Liver (tissue), 9 donors: ENCODE measurements around the gene ZNF280B. TPM values are rescaled to one million over a fixed set of nuclear protein-coding genes. Genes with fewer than 3 reads are reported as not detected.
A peak's percentile ranks its signal among the peaks of the same experiment; 100 is the strongest.
"Not testable (repeated sequence)": the region's sequence is repeated elsewhere in the genome, so short reads cannot be mapped to it uniquely, and the experiment has no call there.

Experiments used
- DNase-seq: peaks from one replicate; pipeline ENCODE4 v3.0.0-alpha.2; 2017; ENCODE audit warnings: low spot score
- H3K27ac ChIP-seq, 2 donors: one replicate each; pipeline ENCODE4 v1.7.0; 2013; ENCODE audit warnings: inconsistent platforms in 2 of 2, low read length in 2 of 2, control low read depth in 1 of 2, low read depth in 1 of 2, mild to moderate bottlenecking in 1 of 2
- H3K27me3 ChIP-seq, 4 donors: one replicate each; pipeline versions ENCODE4 v1.6.1 to v1.7.0; 2013; ENCODE audit warnings: low read length in 3 of 4, inconsistent platforms in 1 of 4, mild to moderate bottlenecking in 1 of 4, moderate library complexity in 1 of 4; ENCODE audit not compliant: control insufficient read depth in 4 of 4, insufficient read depth in 4 of 4
- H3K36me3 ChIP-seq, 4 donors: one replicate each; pipeline versions ENCODE4 v1.6.1 to v1.7.0; 2013; ENCODE audit warnings: low read length in 3 of 4, mild to moderate bottlenecking in 3 of 4, low read depth in 1 of 4, moderate library complexity in 1 of 4; ENCODE audit not compliant: control insufficient read depth in 4 of 4, insufficient read depth in 3 of 4
- H3K4me1 ChIP-seq, 4 donors: one replicate each; pipeline versions ENCODE4 v1.6.1 to v1.7.0; 2013; ENCODE audit warnings: low read length in 3 of 4, mild to moderate bottlenecking in 3 of 4, moderate library complexity in 1 of 4; ENCODE audit not compliant: control insufficient read depth in 4 of 4, insufficient read depth in 4 of 4
- H3K4me3 ChIP-seq, 3 donors: one replicate each; pipeline versions ENCODE4 v1.6.1 to v1.7.0; 2013; ENCODE audit warnings: low read length in 3 of 3, control low read depth in 1 of 3, low read depth in 1 of 3, mild to moderate bottlenecking in 1 of 3
- H3K9ac ChIP-seq, 2 donors: one replicate each; pipeline ENCODE4 v1.7.0; 2013; ENCODE audit warnings: low read length in 2 of 2, mild to moderate bottlenecking in 2 of 2, moderate library complexity in 2 of 2, control low read depth in 1 of 2, low read depth in 1 of 2
- H3K9me3 ChIP-seq, 4 donors: one replicate each; pipeline versions ENCODE4 v1.6.1 to v1.7.0; 2013; ENCODE audit warnings: low read length in 3 of 4; ENCODE audit not compliant: control insufficient read depth in 4 of 4
- ATF3 ChIP-seq: IDR thresholded peaks from 2 replicates; pipeline ENCODE4 v1.6.1; 2016; ENCODE audit warnings: antibody characterized with exemption
- EGR1 ChIP-seq, 2 donors: IDR thresholded peaks; 2 replicates each; pipeline ENCODE4 v1.6.1; 2016 to 2018; ENCODE audit warnings: antibody characterized with exemption in 2 of 2, low read depth in 2 of 2
- FOXA1 ChIP-seq: IDR thresholded peaks from 2 replicates; pipeline ENCODE4 v1.6.1; 2016; ENCODE audit warnings: antibody characterized with exemption
- FOXA2 ChIP-seq: IDR thresholded peaks from 2 replicates; pipeline ENCODE4 v1.6.1; 2016; ENCODE audit warnings: antibody characterized with exemption
- GABPA ChIP-seq, 2 donors: IDR thresholded peaks in 1 of 2; conservative IDR thresholded peaks in 1 of 2; 2 replicates each; pipeline ENCODE4 v1.6.1; 2016; ENCODE audit warnings: antibody characterized with exemption in 2 of 2, mild to moderate bottlenecking in 1 of 2, moderate library complexity in 1 of 2
- HNF4A ChIP-seq, 2 donors: conservative IDR thresholded peaks; 2 replicates each; pipeline ENCODE4 v1.6.1; 2016; ENCODE audit warnings: antibody characterized with exemption in 2 of 2, mild to moderate bottlenecking in 2 of 2
- JUND ChIP-seq, 2 donors: IDR thresholded peaks; 2 replicates each; pipeline ENCODE4 v1.6.1; 2016; ENCODE audit warnings: antibody characterized with exemption in 2 of 2
- MAX ChIP-seq: IDR thresholded peaks from 2 replicates; pipeline ENCODE4 v1.6.1; 2016; ENCODE audit warnings: antibody characterized with exemption
- RAD21 ChIP-seq, 2 donors: IDR thresholded peaks; 2 replicates each; pipeline ENCODE4 v1.6.1; 2016; ENCODE audit warnings: antibody characterized with exemption in 2 of 2, mild to moderate bottlenecking in 2 of 2
- SP1 ChIP-seq: IDR thresholded peaks from 2 replicates; pipeline ENCODE4 v1.6.1; 2018; ENCODE audit warnings: antibody characterized with exemption, mild to moderate bottlenecking
- TAF1 ChIP-seq: conservative IDR thresholded peaks from 2 replicates; pipeline ENCODE4 v1.6.1; 2016; ENCODE audit warnings: antibody characterized with exemption, mild to moderate bottlenecking
- ZBTB33 ChIP-seq: IDR thresholded peaks from 2 replicates; pipeline ENCODE4 v1.6.1; 2016; ENCODE audit warnings: antibody characterized with exemption
- WGBS: extraction: QIAGEN DNeasy Blood & Tissue Kit; methylation state at CpG from one replicate; pipeline ENCODE4 v1.1.7; 2013; 5-methylcytosine and 5-hydroxymethylcytosine counted together
- polyA plus RNA-seq, 2 donors: library from polyadenylated mRNA; stranded (reverse) in 1 of 2; unstranded in 1 of 2; fragments of 200-250 nt in 1 of 2; fragments of >200 nt in 1 of 2; fragmentation: Nextera tagmentation in 1 of 2; extraction: Ambion mirVana in 1 of 2; gene quantifications; one replicate each; pipeline versions ENCODE4 v1.2.1 to v1.2.3, GENCODE V29; 2013 to 2015
- total RNA-seq, 2 donors: library from RNA; depleted of rRNA; stranded (reverse); fragments of >200 nt; gene quantifications; one replicate each; pipeline ENCODE4 v1.2.3, GENCODE V29; 2014
- donor health status: healthy.
- donor health status: healthy.
- donor health status: healthy.
- donor health status: healthy.
- donor health status: healthy.

ZNF280B gene
- total and polyA plus RNA-seq, 4 donors, result 0.03 to 0.84 (median 0.06) TPM

GRCh38 chr22:22512951-22513350, 4.4 kb upstream of the ZNF280B start:
- Histone ChIP-seq H3K4me1 (peaks cover 0 to 4% (median 2%) of the 10 kb centered on the region in 4 donors), H3K27me3 (peaks cover 0 to 9% (median under 1%) of the 10 kb centered on the region in 4 donors), H3K4me3 (no peak overlapping the region), H3K36me3 (no peaks in the 10 kb centered on the region), H3K9me3 (peaks cover 0 to 3% (median 1%) of the 10 kb centered on the region in 4 donors), H3K27ac (no peak overlapping the region), H3K9ac (no peak overlapping the region)
- no peak for DNase-seq
- WGBS, result 80% methylated on average over 5 of the region's 5 CpGs
- no peak for TF ChIP-seq FOXA2
- TF ChIP-seq SP1, result no peak
- TF ChIP-seq FOXA1, result no peak
- no peak for TF ChIP-seq RAD21 (IDR thresholded peaks at IDR 0.05)
- no peak for TF ChIP-seq EGR1 (IDR thresholded peaks at IDR 0.05; ENCODE audit: low read depth in 2 of 2)
- TF ChIP-seq ZBTB33, result no peak

GRCh38 chr22:22510833-22511232, 2.3 kb upstream of the ZNF280B start:
- H3K27me3 ChIP-seq, H3K9ac ChIP-seq, DNase-seq, H3K4me3 ChIP-seq, H3K27ac ChIP-seq, H3K4me1 ChIP-seq, H3K36me3 ChIP-seq, H3K9me3 ChIP-seq: not testable (repeated sequence)
- 95% methylated on average over 7 of the region's 7 CpGs for WGBS

GRCh38 chr22:22509912-22510311, 1.4 kb upstream of the ZNF280B start:
- not testable (repeated sequence) for H3K27ac ChIP-seq, DNase-seq
- 95% methylated on average over 6 of the region's 6 CpGs for WGBS

GRCh38 chr22:22507743-22508273, 734 bp downstream of the ZNF280B start:
- no peak overlapping the region for H3K27ac ChIP-seq
- TF ChIP-seq SP1, result no peak
- no peak for TF ChIP-seq EGR1 (IDR thresholded peaks at IDR 0.05; ENCODE audit: low read depth in 2 of 2)
- TF ChIP-seq GABPA (IDR thresholded peaks at IDR 0.05 in 1 of 2, conservative IDR thresholded peaks at IDR 0.05 in 1 of 2), result no peak
- no peak for TF ChIP-seq FOXA2
- TF ChIP-seq HNF4A (conservative IDR thresholded peaks at IDR 0.05), result no peak
- TF ChIP-seq JUND (IDR thresholded peaks at IDR 0.05), result no peak
- no peak for TF ChIP-seq MAX
- no peak for TF ChIP-seq TAF1
- TF ChIP-seq ZBTB33, result no peak
- TF ChIP-seq ATF3, result no peak
- H3K4me3 ChIP-seq, result peak overlapping the region in 1 of 3 donors; percentile 38
- 43% methylated on average over 13 of the region's 13 CpGs for WGBS
- H3K27me3 ChIP-seq, result peaks cover 0 to under 1% (median 0%) of the 10 kb centered on the region in 4 donors
- H3K4me1 ChIP-seq, result peaks cover 0 to 4% (median 2%) of the 10 kb centered on the region in 4 donors
- DNase-seq, result no peak
- peaks cover 0 to 6% (median 3%) of the 10 kb centered on the region in 4 donors for H3K9me3 ChIP-seq
- H3K9ac ChIP-seq, result no peak overlapping the region
- no peaks in the 10 kb centered on the region for H3K36me3 ChIP-seq

More at GRCh38 chr22:22509912-22510311, 1.4 kb upstream of the ZNF280B start:
- H3K9ac ChIP-seq, H3K27me3 ChIP-seq, H3K9me3 ChIP-seq, H3K4me3 ChIP-seq, H3K4me1 ChIP-seq, H3K36me3 ChIP-seq: not testable (repeated sequence)
